ENCODE measurements around the gene FBXW10B.
"Not testable (repeated sequence)": the region's sequence is repeated elsewhere in the genome, so short reads cannot be mapped to it uniquely, and the experiment has no call there.

Gene FBXW10B

GRCh38 chr17:15651583-15652110 is 32.1 kb upstream of the FBXW10B start:
- H3K27ac ChIP-seq (ENCODE audit: low read depth, low read length): peak overlapping the region; percentile 76
- peak overlapping the region; percentile 81 for H3K4me3 ChIP-seq (ENCODE audit: low read length)
- no peaks in the 10 kb centered on the region for H3K36me3 ChIP-seq (ENCODE audit: control insufficient read depth, insufficient read depth, low read length)
- H3K4me1 ChIP-seq (ENCODE audit: control insufficient read depth, insufficient read depth, low read length): no peaks in the 10 kb centered on the region
- peak overlapping the region; percentile 2 for H3K9ac ChIP-seq (ENCODE audit: low read length)
- H3K27me3 ChIP-seq (ENCODE audit: control insufficient read depth, insufficient read depth, low read length): no peaks in the 10 kb centered on the region

DNA sequence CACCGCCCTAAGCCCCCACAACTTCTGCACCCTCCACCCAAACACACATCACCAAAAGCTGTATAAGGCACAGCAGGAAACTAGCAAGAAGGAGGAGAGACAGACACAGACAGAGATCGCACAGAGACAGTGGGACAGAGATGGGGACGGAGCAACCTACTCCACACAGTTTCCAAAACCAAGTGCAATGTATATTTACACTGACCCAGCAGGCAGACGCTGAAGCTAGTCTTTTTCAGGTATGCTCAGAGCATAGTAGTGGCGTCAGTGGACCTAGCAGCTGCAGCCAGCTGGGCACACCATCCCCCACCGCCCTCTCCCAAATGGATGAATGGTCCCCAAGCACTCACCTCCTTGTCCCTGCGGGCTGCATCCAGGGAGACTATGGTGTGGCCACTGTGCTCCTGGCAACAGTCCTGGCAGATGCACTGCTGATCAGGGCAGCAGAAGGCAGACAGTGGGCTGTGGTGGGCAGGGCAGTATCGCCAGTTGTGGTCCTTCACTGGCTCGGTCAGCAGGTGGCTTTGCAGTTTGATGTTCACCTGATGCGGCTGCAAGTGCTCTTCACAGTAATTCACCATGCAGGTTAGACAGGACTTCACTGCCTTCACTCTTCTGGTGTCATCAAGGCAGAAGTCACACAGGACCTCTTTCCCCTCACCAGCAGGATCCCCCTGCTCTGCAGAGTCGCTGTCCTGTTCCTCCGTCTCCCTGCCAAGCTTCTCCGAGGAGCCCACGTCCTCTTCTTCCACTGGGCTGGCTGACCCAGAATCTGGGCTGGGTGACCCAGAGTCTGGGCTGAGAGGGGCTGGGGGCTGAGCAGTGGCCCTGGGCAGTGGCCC is 31.5 kb upstream of the FBXW10B start:
- no peaks in the 10 kb centered on the region for H3K36me3 ChIP-seq (ENCODE audit: control insufficient read depth, insufficient read depth, low read length)
- peaks cover 2% of the 10 kb centered on the region for H3K4me1 ChIP-seq (ENCODE audit: control insufficient read depth, insufficient read depth, low read length)
- peak overlapping the region; percentile 19 for H3K9ac ChIP-seq (ENCODE audit: low read length)
- no peaks in the 10 kb centered on the region for H3K27me3 ChIP-seq (ENCODE audit: control insufficient read depth, insufficient read depth, low read length)
- peak overlapping the region; percentile 81 for H3K4me3 ChIP-seq (ENCODE audit: low read length)
- H3K27ac ChIP-seq (ENCODE audit: low read depth, low read length): peak overlapping the region; percentile 76

GRCh38 chr17:15649861-15650421 is 30.4 kb upstream of the FBXW10B start:
- H3K9ac ChIP-seq (ENCODE audit: low read length): no peak overlapping the region
- H3K27me3 ChIP-seq (ENCODE audit: control insufficient read depth, insufficient read depth, low read length): no peaks in the 10 kb centered on the region
- no peaks in the 10 kb centered on the region for H3K36me3 ChIP-seq (ENCODE audit: control insufficient read depth, insufficient read depth, low read length)
- peak overlapping the region; percentile 14 for H3K4me3 ChIP-seq (ENCODE audit: low read length)
- H3K27ac ChIP-seq (ENCODE audit: low read depth, low read length): peak overlapping the region; percentile 6
- peaks cover 10% of the 10 kb centered on the region for H3K4me1 ChIP-seq (ENCODE audit: control insufficient read depth, insufficient read depth, low read length)

DNA sequence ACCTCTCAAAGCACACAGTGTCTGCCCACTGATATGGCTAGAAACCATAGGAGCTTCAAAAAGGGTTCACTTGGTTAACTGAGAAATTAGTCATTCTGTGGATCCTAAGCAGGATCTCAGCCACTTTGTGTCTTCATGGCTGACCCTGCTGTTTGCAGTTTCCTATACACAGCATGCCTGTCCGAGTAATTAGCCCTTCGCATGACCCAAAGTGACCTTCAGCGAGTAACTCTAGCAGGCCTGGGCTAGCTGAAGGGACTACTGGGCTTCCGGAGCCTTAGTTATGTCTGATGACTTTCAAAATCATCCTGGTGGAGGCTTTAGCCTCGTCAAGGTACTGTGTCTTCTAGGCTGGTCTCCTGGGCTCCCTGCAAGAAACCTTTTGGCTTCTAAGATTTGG is 28.9 kb upstream of the FBXW10B start:
- Histone ChIP-seq H3K27ac (ENCODE audit: low read depth, low read length) (no peak overlapping the region), H3K9ac (ENCODE audit: low read length) (no peak overlapping the region), H3K4me1 (ENCODE audit: control insufficient read depth, insufficient read depth, low read length) (peaks cover 10% of the 10 kb centered on the region), H3K4me3 (ENCODE audit: low read length) (no peak overlapping the region), H3K27me3 (ENCODE audit: control insufficient read depth, insufficient read depth, low read length) (no peaks in the 10 kb centered on the region), H3K36me3 (ENCODE audit: control insufficient read depth, insufficient read depth, low read length) (no peaks in the 10 kb centered on the region)

GRCh38 chr17:15645942-15646312 is 26.4 kb upstream of the FBXW10B start:
- H3K4me1 ChIP-seq (ENCODE audit: control insufficient read depth, insufficient read depth, low read length); H3K4me3 ChIP-seq (ENCODE audit: low read length); H3K27me3 ChIP-seq (ENCODE audit: control insufficient read depth, insufficient read depth, low read length); H3K9ac ChIP-seq (ENCODE audit: low read length); H3K36me3 ChIP-seq (ENCODE audit: control insufficient read depth, insufficient read depth, low read length): not testable (repeated sequence)
- peak overlapping the region; percentile 51 for H3K27ac ChIP-seq (ENCODE audit: low read depth, low read length)

DNA sequence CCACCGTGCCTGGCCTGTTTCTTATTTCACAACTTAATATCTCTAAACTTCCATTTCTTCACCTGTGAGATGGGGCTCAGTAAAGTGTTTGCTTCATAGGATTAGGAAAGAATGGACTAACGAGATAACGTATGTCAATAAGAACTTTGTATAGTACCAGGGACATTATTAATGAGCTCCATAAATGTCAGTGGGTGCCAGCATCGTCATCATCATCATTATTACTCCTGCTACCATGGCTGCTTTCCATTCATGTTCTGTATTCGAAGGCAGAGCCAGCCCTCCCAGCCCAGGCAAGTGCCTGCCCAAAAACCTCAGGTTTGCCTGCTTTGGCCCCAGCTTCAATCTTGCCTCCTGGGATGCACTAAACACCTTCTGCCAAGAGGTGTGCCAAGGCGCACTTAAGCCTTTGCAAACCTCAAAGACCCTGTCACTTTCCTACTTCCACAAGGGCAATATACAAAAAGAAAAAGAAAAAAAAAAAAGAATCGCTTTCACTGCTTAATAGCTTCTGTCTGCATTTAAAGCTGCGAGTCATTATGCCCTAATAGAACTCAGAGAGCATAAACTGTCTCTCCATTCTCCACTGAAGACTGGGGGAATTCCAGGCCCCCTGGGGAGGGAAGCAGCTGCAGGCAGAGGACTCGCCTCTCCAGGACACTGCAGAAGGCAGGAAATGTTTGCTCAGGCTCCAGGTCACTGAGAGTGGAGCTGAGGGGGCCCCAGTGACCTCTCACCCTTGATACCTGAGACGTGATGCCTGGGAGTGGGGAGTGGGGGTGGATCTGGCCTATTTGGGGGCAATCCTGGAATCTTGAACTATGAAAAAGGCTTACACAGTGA is 25.8 kb upstream of the FBXW10B start:
- not testable (repeated sequence) for H3K36me3 ChIP-seq (ENCODE audit: control insufficient read depth, insufficient read depth, low read length); H3K4me1 ChIP-seq (ENCODE audit: control insufficient read depth, insufficient read depth, low read length); H3K27me3 ChIP-seq (ENCODE audit: control insufficient read depth, insufficient read depth, low read length); H3K4me3 ChIP-seq (ENCODE audit: low read length); H3K9ac ChIP-seq (ENCODE audit: low read length)
- H3K27ac ChIP-seq (ENCODE audit: low read depth, low read length): peak overlapping the region; percentile 30

- not testable (repeated sequence) for H3K36me3 ChIP-seq (ENCODE audit: control insufficient read depth, insufficient read depth, low read length); H3K4me1 ChIP-seq (ENCODE audit: control insufficient read depth, insufficient read depth, low read length); H3K9ac ChIP-seq (ENCODE audit: low read length); H3K4me3 ChIP-seq (ENCODE audit: low read length); H3K27ac ChIP-seq (ENCODE audit: low read depth, low read length); H3K27me3 ChIP-seq (ENCODE audit: control insufficient read depth, insufficient read depth, low read length)
Measured at GRCh38 chr17:15642505-15643251, 23.2 kb upstream of the FBXW10B start.

DNA sequence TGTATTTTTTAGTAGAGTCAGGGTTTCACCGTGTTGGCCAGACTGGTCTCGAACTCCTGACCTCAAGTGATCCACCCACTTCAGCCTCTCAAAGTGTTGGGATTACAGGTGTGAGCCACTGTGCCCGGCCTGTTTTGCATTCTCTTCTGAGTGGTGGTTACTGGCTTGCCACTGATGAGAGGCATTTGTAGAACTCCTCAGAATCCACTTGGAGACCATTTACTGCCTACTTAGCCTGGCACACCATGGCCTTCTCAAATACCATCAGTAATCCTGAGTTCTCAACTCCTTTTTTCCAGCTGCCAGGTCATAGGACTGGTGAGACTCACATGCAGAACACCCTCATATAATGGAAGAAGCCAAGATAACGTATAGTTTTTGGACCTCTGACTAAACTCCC is 22.5 kb upstream of the FBXW10B start:
- not testable (repeated sequence) for H3K9ac ChIP-seq (ENCODE audit: low read length); H3K4me3 ChIP-seq (ENCODE audit: low read length)

GRCh38 chr17:15630930-15631453 is 11.5 kb upstream of the FBXW10B start:
- H3K9ac ChIP-seq (ENCODE audit: low read length); H3K4me3 ChIP-seq (ENCODE audit: low read length); H3K36me3 ChIP-seq (ENCODE audit: control insufficient read depth, insufficient read depth, low read length); H3K27ac ChIP-seq (ENCODE audit: low read depth, low read length); H3K27me3 ChIP-seq (ENCODE audit: control insufficient read depth, insufficient read depth, low read length); H3K4me1 ChIP-seq (ENCODE audit: control insufficient read depth, insufficient read depth, low read length): not testable (repeated sequence)

More for the DNA sequence above, 22.5 kb upstream of the FBXW10B start:
- not testable (repeated sequence) for H3K27ac ChIP-seq (ENCODE audit: low read depth, low read length); H3K36me3 ChIP-seq (ENCODE audit: control insufficient read depth, insufficient read depth, low read length); H3K4me1 ChIP-seq (ENCODE audit: control insufficient read depth, insufficient read depth, low read length); H3K27me3 ChIP-seq (ENCODE audit: control insufficient read depth, insufficient read depth, low read length)

- not testable (repeated sequence) for H3K4me1 ChIP-seq (ENCODE audit: control insufficient read depth, insufficient read depth, low read length); H3K27ac ChIP-seq (ENCODE audit: low read depth, low read length); H3K9ac ChIP-seq (ENCODE audit: low read length); H3K4me3 ChIP-seq (ENCODE audit: low read length); H3K27me3 ChIP-seq (ENCODE audit: control insufficient read depth, insufficient read depth, low read length); H3K36me3 ChIP-seq (ENCODE audit: control insufficient read depth, insufficient read depth, low read length)
Measured at GRCh38 chr17:15629991-15630390, 10.5 kb upstream of the FBXW10B start.

DNA sequence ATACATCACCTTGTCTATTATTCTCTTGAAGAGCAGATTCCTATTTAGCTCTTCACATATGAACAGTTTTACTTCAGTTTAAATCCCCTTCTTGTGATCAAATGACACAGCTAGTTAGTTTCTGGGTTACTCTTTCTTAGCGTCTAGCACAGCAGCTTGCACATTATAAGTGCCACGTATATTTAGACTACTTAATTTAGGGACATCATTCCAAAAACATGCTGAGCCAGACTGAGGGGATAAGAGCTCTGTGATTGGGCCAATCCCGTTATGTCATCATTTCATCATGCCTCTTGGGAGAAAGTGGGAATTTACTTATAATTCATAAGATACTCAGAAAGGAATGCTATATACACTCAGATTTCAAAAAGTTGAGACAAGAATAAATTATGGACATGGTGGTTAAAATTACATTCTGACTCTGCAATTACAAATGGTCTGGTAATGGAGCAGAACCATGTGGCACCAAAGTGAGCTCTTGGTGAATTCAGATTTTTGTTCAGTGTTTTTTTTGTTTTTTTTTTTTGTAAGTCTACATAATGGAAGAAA is 4.2 kb upstream of the FBXW10B start:
- not testable (repeated sequence) for H3K27ac ChIP-seq (ENCODE audit: low read depth, low read length); H3K9ac ChIP-seq (ENCODE audit: low read length); H3K4me1 ChIP-seq (ENCODE audit: control insufficient read depth, insufficient read depth, low read length); H3K4me3 ChIP-seq (ENCODE audit: low read length); H3K27me3 ChIP-seq (ENCODE audit: control insufficient read depth, insufficient read depth, low read length); H3K36me3 ChIP-seq (ENCODE audit: control insufficient read depth, insufficient read depth, low read length)
